Activated CD4-positive, alpha-beta T cell treated with anti-CD3 and anti-CD28 coated beads, Interleukin-2, amount 50 U/mL, for 16 hours (primary cell): ENCODE measurements around the gene RGS7.
A peak's percentile ranks its signal among the peaks of the same experiment; 100 is the strongest.

Experiments used
- DNase-seq: peaks from one replicate; pipeline ENCODE4 v3.0.0-alpha.2; 2020

Gene RGS7

GRCh38 chr1:240968864-240969263 is 388.1 kb downstream of the RGS7 start:
- DNase-seq, result no peak

GRCh38 chr1:240967070-240967724 is 389.8 kb downstream of the RGS7 start:
- no peak for DNase-seq

GRCh38 chr1:240965581-240966091 is 391.4 kb downstream of the RGS7 start:
- DNase-seq, result no peak

- DNase-seq, result no peak
Measured at GRCh38 chr1:240962086-240962485, 394.9 kb downstream of the RGS7 start.

- no peak for DNase-seq
Measured at GRCh38 chr1:240956424-240956823, 400.6 kb downstream of the RGS7 start.

GRCh38 chr1:240956020-240956419 is 401.0 kb downstream of the RGS7 start:
- DNase-seq, result no peak

- DNase-seq, result peak; percentile 1
Measured at GRCh38 chr1:240947438-240948224, 409.4 kb downstream of the RGS7 start.

GRCh38 chr1:240946926-240947325 is 410.1 kb downstream of the RGS7 start:
- DNase-seq, result peak; percentile 17

- no peak for DNase-seq
Measured at GRCh38 chr1:240942901-240943300, 414.1 kb downstream of the RGS7 start.

- DNase-seq, result no peak
Measured at GRCh38 chr1:240941701-240942370, 415.2 kb downstream of the RGS7 start.

- DNase-seq, result no peak
Measured at GRCh38 chr1:240936911-240937668, 419.9 kb downstream of the RGS7 start.

- no peak for DNase-seq
Measured at GRCh38 chr1:240935920-240936319, 421.1 kb downstream of the RGS7 start.

GRCh38 chr1:240931031-240931430 is 426.0 kb downstream of the RGS7 start:
- no peak for DNase-seq

- no peak for DNase-seq
Measured at GRCh38 chr1:240928265-240928664, 428.7 kb downstream of the RGS7 start.

- DNase-seq, result no peak
Measured at GRCh38 chr1:240927821-240928220, 429.2 kb downstream of the RGS7 start.

GRCh38 chr1:240925273-240925672 is 431.7 kb downstream of the RGS7 start:
- no peak for DNase-seq

- no peak for DNase-seq
Measured at GRCh38 chr1:240917976-240918375, 439.0 kb downstream of the RGS7 start.

- DNase-seq, result no peak
Measured at GRCh38 chr1:240914506-240914905, 442.5 kb downstream of the RGS7 start.

GRCh38 chr1:240912821-240913220 is 444.2 kb downstream of the RGS7 start:
- DNase-seq, result no peak

- DNase-seq, result no peak
Measured at GRCh38 chr1:240909701-240910457, 447.1 kb downstream of the RGS7 start.

GRCh38 chr1:240906477-240906876 is 450.5 kb downstream of the RGS7 start:
- no peak for DNase-seq

- no peak for DNase-seq
Measured at GRCh38 chr1:240905225-240905765, 451.7 kb downstream of the RGS7 start.
